ENCODE measurements around the gene EVI5L. TPM values are rescaled to one million over a fixed set of nuclear protein-coding genes. Genes with fewer than 3 reads are reported as not detected.

The EVI5L gene
- total RNA-seq, 1 experiment from 2014 or later = 6.4 TPM

GRCh38 chr19:7843521-7843920 lies 13.5 kb downstream of the EVI5L start:
- no peaks in the 10 kb centered on the region for H3K36me3 ChIP-seq (ENCODE audit: control insufficient read depth, insufficient read depth, low read length)
- no peak for TF ChIP-seq TCF7L2 (IDR thresholded peaks at IDR 0.05; ENCODE audit: low read depth, low read length)
- no peak for TF ChIP-seq POLR2AphosphoS5 (IDR thresholded peaks at IDR 0.05; ENCODE audit: low read depth, low read length)
- no peak for TF ChIP-seq REST (IDR thresholded peaks at IDR 0.05; ENCODE audit: insufficient read depth in 1 of 2, low read depth in 2 of 2, low read length in 1 of 2)
- no peak for TF ChIP-seq CTCF (IDR thresholded peaks at IDR 0.05)
- no peak for TF ChIP-seq SIN3A (IDR thresholded peaks at IDR 0.05; ENCODE audit: borderline replicate concordance, insufficient read depth, low read depth, low read length)
- no peaks in the 10 kb centered on the region for H3K4me1 ChIP-seq (ENCODE audit: control insufficient read depth, insufficient read depth, low read length)
- H3K27ac ChIP-seq (ENCODE audit: low read length) = no peak overlapping the region
- DNase-seq (ENCODE audit: low read depth, low spot score) (no peak), ATAC-seq (no peak)
- H3K27me3 ChIP-seq (ENCODE audit: control insufficient read depth, insufficient read depth, low read length) = no peaks in the 10 kb centered on the region
- H3K4me3 ChIP-seq (ENCODE audit: low read depth in 2 of 2, low read length in 2 of 2) = no peak overlapping the region
- H3K9me3 ChIP-seq (ENCODE audit: control insufficient read depth, insufficient read depth, low read depth, low read length) = no peaks in the 10 kb centered on the region
- ChIA-PET CTCF (no interaction called here), POLR2A (no interaction called here)
- no TSS peak for BruUV-seq (replicated peaks)
- intact Hi-C loops (cut with micrococcal nuclease; ENCODE audit: unreplicated experiment) = no loop called here
- in situ Hi-C loops (cut with HindIII; ENCODE audit: low pct_unique_long_range_greater_than_20kb, low sequenced_read_pairs) = no loop called here

- in situ Hi-C loops (cut with HindIII; ENCODE audit: low pct_unique_long_range_greater_than_20kb, low sequenced_read_pairs) = no loop called here
- BruUV-seq (replicated peaks) = no TSS peak
- CTCF ChIA-PET = interaction anchor here (0.7 kb wide), 1 partner anchor 12 kb away, joined by 3 read pairs; no protein-coding TSS in a partner anchor
- intact Hi-C loops (cut with micrococcal nuclease; ENCODE audit: unreplicated experiment) = no loop called here
- ATAC-seq = no peak
- Histone ChIP-seq H3K4me3 (ENCODE audit: low read depth in 2 of 2, low read length in 2 of 2) (no peak overlapping the region), H3K27me3 (ENCODE audit: control insufficient read depth, insufficient read depth, low read length) (no peaks in the 10 kb centered on the region), H3K27ac (ENCODE audit: low read length) (no peak overlapping the region), H3K36me3 (ENCODE audit: control insufficient read depth, insufficient read depth, low read length) (no peaks in the 10 kb centered on the region), H3K9me3 (ENCODE audit: control insufficient read depth, insufficient read depth, low read depth, low read length) (no peaks in the 10 kb centered on the region), H3K4me1 (ENCODE audit: control insufficient read depth, insufficient read depth, low read length) (no peaks in the 10 kb centered on the region)
- POLR2A ChIA-PET = interaction anchor here (0.6 kb wide), 1 partner anchor 272 kb away, joined by 4 read pairs; no protein-coding TSS in a partner anchor
- no peak for TF ChIP-seq CTCF (IDR thresholded peaks at IDR 0.05)
- no peak for DNase-seq (ENCODE audit: low read depth, low spot score)
Observed at GRCh38 chr19:7844405-7844804, 14.4 kb downstream of the EVI5L start.

- Histone ChIP-seq H3K9me3 (ENCODE audit: control insufficient read depth, insufficient read depth, low read depth, low read length) (no peaks in the 10 kb centered on the region), H3K4me1 (ENCODE audit: control insufficient read depth, insufficient read depth, low read length) (no peaks in the 10 kb centered on the region), H3K27ac (ENCODE audit: low read length) (no peak overlapping the region), H3K27me3 (ENCODE audit: control insufficient read depth, insufficient read depth, low read length) (no peaks in the 10 kb centered on the region), H3K4me3 (ENCODE audit: low read depth in 2 of 2, low read length in 2 of 2) (no peak overlapping the region), H3K36me3 (ENCODE audit: control insufficient read depth, insufficient read depth, low read length) (no peaks in the 10 kb centered on the region)
- no peak for ATAC-seq
- BruUV-seq (replicated peaks) = no TSS peak
- in situ Hi-C loops (cut with HindIII; ENCODE audit: low pct_unique_long_range_greater_than_20kb, low sequenced_read_pairs) (no loop called here), intact Hi-C loops (cut with micrococcal nuclease; ENCODE audit: unreplicated experiment) (no loop called here)
- CTCF ChIA-PET = no interaction called here
- POLR2A ChIA-PET = no interaction called here
- no peak for TF ChIP-seq REST (IDR thresholded peaks at IDR 0.05; ENCODE audit: insufficient read depth in 1 of 2, low read depth in 2 of 2, low read length in 1 of 2)
- no peak for TF ChIP-seq POLR2AphosphoS5 (IDR thresholded peaks at IDR 0.05; ENCODE audit: low read depth, low read length)
- no peak for TF ChIP-seq TCF7L2 (IDR thresholded peaks at IDR 0.05; ENCODE audit: low read depth, low read length)
- TF ChIP-seq CTCF (IDR thresholded peaks at IDR 0.05) = no peak
- no peak for TF ChIP-seq SIN3A (IDR thresholded peaks at IDR 0.05; ENCODE audit: borderline replicate concordance, insufficient read depth, low read depth, low read length)
- DNase-seq (ENCODE audit: low read depth, low spot score) = no peak
Observed at GRCh38 chr19:7844951-7845350, 14.9 kb downstream of the EVI5L start.

Data from Panc1 (cell line).